ENCODE measurements around the gene MC5R. TPM values are rescaled to one million over a fixed set of nuclear protein-coding genes. Genes with fewer than 3 reads are reported as not detected.

MC5R gene
- polyA plus RNA-seq, 1 of the 3 experiments (the other 2 are of a cell fraction), result not detected

DNA sequence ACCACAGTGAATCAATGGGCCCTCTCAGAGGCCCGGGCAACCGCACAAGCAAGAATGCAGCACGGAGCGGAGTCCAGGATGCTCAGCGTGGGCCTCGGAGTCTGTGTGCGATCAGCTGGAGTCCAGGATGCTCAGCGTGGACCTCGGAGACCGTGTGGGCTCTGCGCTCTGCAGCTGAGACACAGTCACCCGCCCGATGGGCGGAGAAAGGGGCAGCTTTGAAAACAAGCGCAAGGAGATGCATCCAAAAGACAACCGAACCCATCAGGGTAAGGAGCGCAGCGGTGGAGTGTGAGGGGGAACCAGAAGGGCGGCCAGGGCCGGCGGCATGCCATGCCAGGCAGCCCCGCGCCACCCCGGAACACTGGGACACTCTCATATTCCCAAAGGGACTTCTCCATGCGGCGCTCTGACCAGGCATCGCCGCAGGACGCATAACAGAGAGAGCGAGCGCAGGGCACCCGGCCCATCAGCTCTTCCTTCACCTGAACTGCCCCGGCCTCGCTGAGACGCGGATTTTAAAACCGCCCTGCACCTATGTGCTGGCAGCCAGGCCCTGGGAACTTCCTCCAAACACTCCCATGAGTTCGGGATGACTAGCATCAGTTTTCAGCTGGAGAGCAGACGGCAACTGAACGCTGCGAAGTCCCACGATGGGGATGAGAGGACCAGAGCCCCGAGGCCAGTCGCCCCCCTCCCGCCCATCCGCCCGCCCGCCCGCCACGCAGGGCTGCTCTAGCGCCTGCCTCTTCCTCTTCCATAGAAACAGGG, 44.7 kb downstream of the MC5R start:
- ChIA-PET POLR2A (no interaction called here), CTCF (no interaction called here)
- Histone ChIP-seq H3K4me3 (ENCODE audit: low read depth in 2 of 2, low read length in 1 of 2) (no peak overlapping the region), H3K27ac (ENCODE audit: low read depth in 2 of 2, low read length in 1 of 2) (no peak overlapping the region), H3K79me2 (ENCODE audit: insufficient read depth) (no peaks in the 10 kb centered on the region), H4K20me1 (ENCODE audit: insufficient read depth) (no peaks in the 10 kb centered on the region), H3F3A (replicated peaks; ENCODE audit: insufficient read depth) (no peaks in the 10 kb centered on the region), H3K4me2 (peak overlapping the region; percentile 24; the same call in 1 of the 2 replicates), H3K9me3 (no peaks in the 10 kb centered on the region), H3K36me3 (replicated peaks in 1 of 2; ENCODE audit: control insufficient read depth in 1 of 2, insufficient read depth in 2 of 2, low read length in 1 of 2) (no peaks in the 10 kb centered on the region), H3K9ac (no peak overlapping the region), H3K9me2 (no peaks in the 10 kb centered on the region), H3K4me1 (ENCODE audit: control insufficient read depth in 1 of 2, insufficient read depth in 2 of 2, low read depth in 1 of 2, low read length in 1 of 2) (no peaks in the 10 kb centered on the region), H3K27me3 (ENCODE audit: insufficient read depth) (peaks cover 58% of the 10 kb centered on the region), H2AFZ (ENCODE audit: low read depth) (no peak overlapping the region)
- WGBS (ENCODE audit: low lambda C conversion rate), result 9% methylated on average over 12 of the region's 51 CpGs
- DNase-seq, result no peak
- TF ChIP-seq GABPA (IDR thresholded peaks at IDR 0.05; ENCODE audit: low read depth), result no peak
- TF ChIP-seq FOXM1 (IDR thresholded peaks at IDR 0.05; ENCODE audit: low read depth), result no peak

DNA sequence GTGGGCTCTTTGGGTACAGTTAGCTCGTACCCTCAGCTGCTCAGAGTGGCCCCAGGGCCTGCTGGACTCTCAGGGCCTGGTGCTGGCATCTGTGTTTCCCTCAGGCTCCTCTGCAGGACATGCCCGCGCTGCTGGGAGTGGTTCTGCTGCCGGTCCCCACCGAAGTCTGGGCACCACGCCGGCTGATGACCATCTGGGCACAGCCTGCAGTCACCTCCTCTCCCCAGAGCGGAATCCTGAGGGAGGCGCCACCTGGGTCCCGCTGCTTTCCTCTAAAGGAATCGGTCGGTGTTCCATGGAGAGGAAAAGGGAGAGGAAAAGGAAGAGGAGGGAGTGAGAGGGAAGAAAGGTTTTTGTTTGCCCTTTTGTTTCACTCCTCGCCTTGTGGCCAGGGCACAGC, 47.8 kb downstream of the MC5R start:
- Histone ChIP-seq H3K36me3 (replicated peaks in 1 of 2; ENCODE audit: control insufficient read depth in 1 of 2, insufficient read depth in 2 of 2, low read length in 1 of 2) (no peaks in the 10 kb centered on the region), H2AFZ (ENCODE audit: low read depth) (no peak overlapping the region), H3K79me2 (ENCODE audit: insufficient read depth) (no peaks in the 10 kb centered on the region), H4K20me1 (ENCODE audit: insufficient read depth) (no peaks in the 10 kb centered on the region), H3K9me3 (no peaks in the 10 kb centered on the region), H3K9me2 (no peaks in the 10 kb centered on the region), H3K27me3 (ENCODE audit: insufficient read depth) (peaks cover 53% of the 10 kb centered on the region), H3K27ac (ENCODE audit: low read depth in 2 of 2, low read length in 1 of 2) (no peak overlapping the region), H3K9ac (no peak overlapping the region), H3F3A (replicated peaks; ENCODE audit: insufficient read depth) (no peaks in the 10 kb centered on the region), H3K4me2 (no peak overlapping the region), H3K4me1 (ENCODE audit: control insufficient read depth in 1 of 2, insufficient read depth in 2 of 2, low read depth in 1 of 2, low read length in 1 of 2) (no peaks in the 10 kb centered on the region), H3K4me3 (ENCODE audit: low read depth in 2 of 2, low read length in 1 of 2) (no peak overlapping the region)
- CTCF ChIA-PET, result no interaction called here
- DNase-seq, result no peak
- POLR2A ChIA-PET, result no interaction called here
- no peak for TF ChIP-seq IRF3 (IDR thresholded peaks at IDR 0.05; ENCODE audit: low read depth, low read length)
- WGBS (ENCODE audit: low lambda C conversion rate), result 7% methylated on average over 10 of the region's 13 CpGs

DNA sequence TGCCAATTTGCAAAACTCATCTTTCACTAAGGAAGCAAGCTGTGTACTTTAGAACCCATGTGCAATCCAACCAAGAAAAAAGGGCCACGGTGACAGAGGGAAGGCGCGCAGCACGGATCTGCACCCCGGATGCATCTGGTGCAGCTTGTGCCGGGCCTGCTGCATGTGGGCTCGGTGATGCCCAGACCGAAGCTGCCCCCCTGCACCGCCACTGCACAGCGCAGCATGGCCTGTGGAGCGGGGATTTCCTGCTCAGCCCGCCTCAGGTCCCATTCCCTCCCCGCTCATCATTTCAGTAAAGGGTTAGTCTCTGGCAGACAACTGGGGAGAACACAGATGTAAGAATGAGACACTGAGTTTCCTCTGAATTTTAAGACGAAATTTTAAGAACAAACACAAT, 48.4 kb downstream of the MC5R start:
- H3K9ac ChIP-seq, result no peak overlapping the region
- 13% methylated on average over 14 of the region's 14 CpGs for WGBS (ENCODE audit: low lambda C conversion rate)
- H3K4me3 ChIP-seq (ENCODE audit: low read depth in 2 of 2, low read length in 1 of 2), result no peak overlapping the region
- no peaks in the 10 kb centered on the region for H3K4me1 ChIP-seq (ENCODE audit: control insufficient read depth in 1 of 2, insufficient read depth in 2 of 2, low read depth in 1 of 2, low read length in 1 of 2)
- no peak overlapping the region for H3K4me2 ChIP-seq
- CTCF ChIA-PET, result interaction anchor here (1.0 kb wide), 1 partner anchor 13 kb away, joined by 3 read pairs; no protein-coding TSS in a partner anchor
- H3K9me3 ChIP-seq, result no peaks in the 10 kb centered on the region
- DNase-seq, result no peak
- no peaks in the 10 kb centered on the region for H4K20me1 ChIP-seq (ENCODE audit: insufficient read depth)
- peaks cover 46% of the 10 kb centered on the region for H3K27me3 ChIP-seq (ENCODE audit: insufficient read depth)
- no peaks in the 10 kb centered on the region for H3K79me2 ChIP-seq (ENCODE audit: insufficient read depth)
- H3K36me3 ChIP-seq (replicated peaks in 1 of 2; ENCODE audit: control insufficient read depth in 1 of 2, insufficient read depth in 2 of 2, low read length in 1 of 2), result no peaks in the 10 kb centered on the region
- H3F3A ChIP-seq (replicated peaks; ENCODE audit: insufficient read depth), result no peaks in the 10 kb centered on the region
- no peak overlapping the region for H3K27ac ChIP-seq (ENCODE audit: low read depth in 2 of 2, low read length in 1 of 2)
- no peak overlapping the region for H2AFZ ChIP-seq (ENCODE audit: low read depth)
- H3K9me2 ChIP-seq, result no peaks in the 10 kb centered on the region
- no peak for TF ChIP-seq ELF1 (IDR thresholded peaks at IDR 0.05)
- no peak for TF ChIP-seq TEAD4 (IDR thresholded peaks at IDR 0.05; ENCODE audit: borderline replicate concordance, insufficient read depth)
- TF ChIP-seq, protein P1, sequence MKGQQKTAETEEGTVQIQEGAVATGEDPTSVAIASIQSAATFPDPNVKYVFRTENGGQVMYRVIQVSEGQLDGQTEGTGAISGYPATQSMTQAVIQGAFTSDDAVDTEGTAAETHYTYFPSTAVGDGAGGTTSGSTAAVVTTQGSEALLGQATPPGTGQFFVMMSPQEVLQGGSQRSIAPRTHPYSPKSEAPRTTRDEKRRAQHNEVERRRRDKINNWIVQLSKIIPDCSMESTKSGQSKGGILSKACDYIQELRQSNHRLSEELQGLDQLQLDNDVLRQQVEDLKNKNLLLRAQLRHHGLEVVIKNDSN (IDR thresholded peaks at IDR 0.05; ENCODE audit: borderline replicate concordance, low read depth), result no peak
- TF ChIP-seq RFX5 (IDR thresholded peaks at IDR 0.05; ENCODE audit: low read length), result no peak
- no peak for TF ChIP-seq SMC3 (IDR thresholded peaks at IDR 0.05; ENCODE audit: low read depth, low read length)
- no peak for TF ChIP-seq POLR2AphosphoS5 (IDR thresholded peaks at IDR 0.05; ENCODE audit: low read depth, low read length)
- TF ChIP-seq SIN3A (IDR thresholded peaks at IDR 0.05; ENCODE audit: borderline replicate concordance, low read depth, low read length), result no peak
- TF ChIP-seq ZBTB33 (IDR thresholded peaks at IDR 0.05; ENCODE audit: borderline replicate concordance, low read depth), result no peak
- TF ChIP-seq JUND (IDR thresholded peaks at IDR 0.05), result no peak
- TF ChIP-seq FOXJ3 (CRISPR knock-in tag; IDR thresholded peaks at IDR 0.05), result no peak
- no peak for TF ChIP-seq TCF12 (IDR thresholded peaks at IDR 0.05)
- TF ChIP-seq NFIC (IDR thresholded peaks at IDR 0.05; ENCODE audit: borderline replicate concordance), result no peak
- TF ChIP-seq GATA2 (CRISPR knock-in tag; IDR thresholded peaks at IDR 0.05), result no peak
- no peak for TF ChIP-seq EP300 (IDR thresholded peaks at IDR 0.05; ENCODE audit: borderline replicate concordance in 1 of 2, low read depth in 1 of 2, low read length in 1 of 2)
- POLR2A ChIA-PET, result no interaction called here
